ENCODE data around the gene ZNF407. TPM values are rescaled to one million over a fixed set of nuclear protein-coding genes. Genes with fewer than 3 reads are reported as not detected.

The ZNF407 gene
- total RNA-seq, 3 donors from 2014 or later = 13.1 to 13.8 (median 13.4) TPM

DNA sequence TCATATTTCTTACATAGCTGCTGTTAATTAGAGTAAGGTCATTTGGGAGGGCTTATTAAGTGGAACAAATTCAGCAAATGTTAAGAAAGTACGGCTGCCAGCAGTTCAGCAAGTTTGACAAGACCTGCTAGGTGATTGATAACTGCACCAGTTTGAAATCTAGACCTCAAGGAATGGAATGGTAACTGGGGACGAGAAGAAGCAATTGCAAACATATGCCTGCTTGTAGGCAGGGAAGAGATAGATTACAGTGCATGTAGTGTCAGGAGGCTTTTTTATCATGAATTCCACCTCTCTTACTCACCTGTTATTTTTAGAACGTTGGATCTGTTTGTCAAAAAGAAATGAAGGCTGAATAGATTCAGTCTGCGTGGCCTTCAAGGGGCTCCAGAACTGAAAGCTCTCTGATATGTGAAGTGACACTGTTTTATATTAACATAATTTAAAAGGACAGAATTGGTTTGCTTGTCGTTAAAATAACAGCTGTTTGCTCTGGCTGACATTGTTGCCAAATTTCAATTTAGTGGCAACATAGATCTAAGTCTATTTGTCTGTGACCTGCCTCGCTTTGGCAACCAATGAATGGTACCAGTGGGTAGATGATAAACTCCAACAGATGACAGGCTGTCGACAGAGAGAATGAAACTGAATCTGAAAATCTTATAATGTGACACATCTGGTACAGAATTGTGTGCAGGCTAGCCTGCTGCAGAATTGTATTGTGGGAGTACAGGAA is 199.3 kb downstream of the ZNF407 start:
- Mint-ChIP-seq H3K4me1 (ENCODE audit: low read depth) (peaks cover 8% of the 10 kb centered on the region), H3K9me3 (no peaks in the 10 kb centered on the region), H3K27me3 (ENCODE audit: low read depth) (no peaks in the 10 kb centered on the region), H3K4me3 (no peak overlapping the region), H3K36me3 (ENCODE audit: insufficient read depth) (peaks cover 3% of the 10 kb centered on the region)
- ATAC-seq (peak; percentile 94 to 97), DNase-seq (no peak)

DNA sequence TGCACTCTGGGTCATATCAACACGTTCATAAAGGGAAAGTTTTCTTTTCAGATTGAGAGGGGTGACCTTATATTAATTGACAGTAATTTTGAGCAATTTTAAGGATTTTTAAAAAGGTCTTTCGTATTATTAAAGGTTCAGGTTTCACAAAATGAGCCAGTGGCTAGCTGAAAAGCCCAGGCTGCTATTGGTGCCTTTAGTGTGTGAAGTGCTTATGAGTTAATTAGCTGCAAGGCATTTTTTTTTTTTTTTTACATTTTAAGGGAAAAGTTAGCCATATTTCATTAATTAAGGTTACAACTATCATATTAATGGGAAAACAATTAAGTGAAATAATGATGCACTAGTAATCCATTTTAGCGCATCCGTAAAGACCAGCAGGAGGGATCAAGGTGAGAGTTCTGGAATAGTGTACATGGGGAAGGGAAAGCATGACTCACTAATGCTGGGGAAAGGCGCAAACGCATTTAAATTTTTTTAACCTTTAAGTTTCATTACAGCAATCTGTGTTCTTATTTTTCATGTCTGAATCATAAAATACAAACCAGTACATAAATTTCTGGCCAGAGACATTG is 200.0 kb downstream of the ZNF407 start:
- Mint-ChIP-seq H3K4me1 (ENCODE audit: low read depth) (peaks cover 8% of the 10 kb centered on the region), H3K4me3 (no peak overlapping the region), H3K9me3 (no peaks in the 10 kb centered on the region), H3K36me3 (ENCODE audit: insufficient read depth) (peaks cover 3% of the 10 kb centered on the region), H3K27me3 (ENCODE audit: low read depth) (no peaks in the 10 kb centered on the region)
- ATAC-seq = no peak
- DNase-seq = no peak

DNA sequence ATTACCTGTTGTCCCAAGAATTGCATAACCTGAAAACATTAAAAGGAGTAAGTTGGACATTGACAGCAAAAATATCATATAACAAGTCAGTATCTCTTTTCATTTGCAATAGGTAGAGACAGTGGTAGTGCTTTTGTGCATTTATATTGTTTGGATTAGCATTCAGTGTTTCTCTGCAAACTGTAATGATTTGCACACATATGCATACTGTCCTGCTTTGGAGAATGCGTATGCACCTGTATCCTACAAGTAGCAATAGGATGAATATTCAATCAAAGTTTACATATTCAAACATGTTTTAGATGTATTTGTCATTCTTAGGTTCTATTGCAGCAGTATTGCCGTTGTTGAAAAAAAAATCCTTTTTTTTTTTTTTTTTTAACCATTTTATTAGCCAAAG is 201.9 kb downstream of the ZNF407 start:
- Mint-ChIP-seq H3K36me3 (ENCODE audit: insufficient read depth) (peaks cover 3% of the 10 kb centered on the region), H3K27me3 (ENCODE audit: low read depth) (no peaks in the 10 kb centered on the region), H3K4me1 (ENCODE audit: low read depth) (peaks cover 8% of the 10 kb centered on the region), H3K9me3 (no peaks in the 10 kb centered on the region), H3K4me3 (no peak overlapping the region)
- no peak for DNase-seq
- no peak for ATAC-seq

DNA sequence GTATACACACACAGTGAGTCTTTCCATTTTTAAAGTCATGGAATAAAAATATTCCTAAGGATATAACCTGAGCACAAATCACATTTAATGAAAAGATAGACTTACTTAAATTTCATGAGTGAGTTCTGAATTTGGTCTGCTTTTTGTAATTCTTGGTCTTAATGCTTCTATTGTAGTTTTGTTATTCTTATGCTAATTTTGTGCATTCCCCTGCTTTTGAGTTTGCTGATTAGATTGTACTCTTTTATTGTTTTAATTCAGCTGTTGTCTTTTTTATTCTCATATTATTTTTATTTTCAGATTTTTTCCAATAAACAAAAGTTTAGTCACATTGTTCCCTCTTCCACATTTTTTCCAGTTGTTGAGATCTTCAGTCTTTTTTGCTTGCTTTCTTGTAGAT is 202.4 kb downstream of the ZNF407 start:
- no peak for DNase-seq
- H3K4me1 Mint-ChIP-seq (ENCODE audit: low read depth) = peaks cover 8% of the 10 kb centered on the region
- no peaks in the 10 kb centered on the region for H3K27me3 Mint-ChIP-seq (ENCODE audit: low read depth)
- no peak overlapping the region for H3K4me3 Mint-ChIP-seq
- H3K9me3 Mint-ChIP-seq = no peaks in the 10 kb centered on the region
- no peak for ATAC-seq
- peaks cover 5% of the 10 kb centered on the region for H3K36me3 Mint-ChIP-seq (ENCODE audit: insufficient read depth)

DNA sequence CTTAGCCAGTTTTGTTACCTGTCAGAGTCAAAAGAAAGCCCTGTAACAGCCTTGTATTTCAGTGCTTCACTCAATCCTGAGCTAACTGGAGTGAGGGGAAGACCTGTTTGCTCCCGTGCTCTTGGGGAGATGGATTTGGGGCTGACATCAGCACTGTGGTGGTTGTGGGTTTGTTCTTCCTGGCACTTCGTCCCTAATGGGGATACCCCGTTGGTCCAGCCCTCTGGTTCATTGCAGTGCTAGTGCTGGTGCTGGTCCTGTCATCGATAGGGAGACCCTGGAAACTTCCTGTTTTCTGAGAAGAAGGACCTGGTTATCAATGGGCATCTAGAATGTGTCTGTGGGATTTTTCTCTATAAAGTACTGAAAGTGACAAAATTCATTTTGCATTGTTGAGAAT is 205.4 kb downstream of the ZNF407 start:
- Mint-ChIP-seq H3K9me3 (no peaks in the 10 kb centered on the region), H3K4me1 (ENCODE audit: low read depth) (peaks cover 7% of the 10 kb centered on the region), H3K36me3 (ENCODE audit: insufficient read depth) (peaks cover 14% of the 10 kb centered on the region), H3K4me3 (no peak overlapping the region), H3K27me3 (ENCODE audit: low read depth) (no peaks in the 10 kb centered on the region)
- DNase-seq (no peak), ATAC-seq (no peak)

DNA sequence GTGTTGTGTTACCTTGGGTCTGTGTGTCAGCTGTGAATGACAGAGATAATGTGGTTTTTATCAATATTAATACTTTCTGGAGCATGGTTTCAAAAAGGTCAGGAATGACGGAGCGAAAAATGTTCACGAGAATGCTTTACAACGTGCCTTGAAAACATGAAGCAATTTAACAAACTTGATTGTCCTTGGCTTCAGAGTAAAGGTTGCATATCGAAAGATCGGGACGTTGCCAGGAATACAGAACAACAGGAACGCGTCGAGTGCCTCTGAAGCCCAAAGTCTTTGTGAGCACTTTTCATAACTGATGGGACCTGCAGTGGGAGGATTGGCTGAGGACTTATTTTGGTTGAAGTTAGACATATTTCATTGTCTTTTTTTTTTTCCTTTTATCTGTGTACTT is 206.1 kb downstream of the ZNF407 start:
- no peak for ATAC-seq
- H3K27me3 Mint-ChIP-seq (ENCODE audit: low read depth) = no peaks in the 10 kb centered on the region
- H3K36me3 Mint-ChIP-seq (ENCODE audit: insufficient read depth) = peaks cover 14% of the 10 kb centered on the region
- DNase-seq = no peak
- no peaks in the 10 kb centered on the region for H3K9me3 Mint-ChIP-seq
- H3K4me1 Mint-ChIP-seq (ENCODE audit: low read depth) = peaks cover 5% of the 10 kb centered on the region
- H3K4me3 Mint-ChIP-seq = no peak overlapping the region

DNA sequence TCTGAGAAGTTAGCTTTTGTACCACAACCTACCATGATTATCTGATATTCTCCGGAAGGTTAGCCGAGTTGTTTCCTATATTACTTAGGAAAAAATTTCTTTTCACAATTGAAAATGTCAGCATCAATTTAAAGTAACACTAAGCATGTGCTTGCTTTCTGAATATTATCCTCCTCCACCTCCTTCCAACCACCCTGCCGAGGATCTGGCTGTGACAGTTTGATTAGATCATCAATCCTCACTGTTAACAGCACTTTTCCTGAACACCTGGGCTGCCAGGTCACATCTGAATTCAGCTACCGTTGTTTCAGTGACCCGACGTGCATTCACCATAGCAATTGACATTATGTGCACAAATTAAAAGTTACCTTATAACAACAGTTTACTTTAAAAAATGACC is 207.0 kb downstream of the ZNF407 start:
- H3K9me3 Mint-ChIP-seq = no peaks in the 10 kb centered on the region
- ATAC-seq (no peak), DNase-seq (no peak)
- peaks cover 5% of the 10 kb centered on the region for H3K4me1 Mint-ChIP-seq (ENCODE audit: low read depth)
- H3K36me3 Mint-ChIP-seq (ENCODE audit: insufficient read depth) = peaks cover 14% of the 10 kb centered on the region
- H3K27me3 Mint-ChIP-seq (ENCODE audit: low read depth) = no peaks in the 10 kb centered on the region
- H3K4me3 Mint-ChIP-seq = no peak overlapping the region

DNA sequence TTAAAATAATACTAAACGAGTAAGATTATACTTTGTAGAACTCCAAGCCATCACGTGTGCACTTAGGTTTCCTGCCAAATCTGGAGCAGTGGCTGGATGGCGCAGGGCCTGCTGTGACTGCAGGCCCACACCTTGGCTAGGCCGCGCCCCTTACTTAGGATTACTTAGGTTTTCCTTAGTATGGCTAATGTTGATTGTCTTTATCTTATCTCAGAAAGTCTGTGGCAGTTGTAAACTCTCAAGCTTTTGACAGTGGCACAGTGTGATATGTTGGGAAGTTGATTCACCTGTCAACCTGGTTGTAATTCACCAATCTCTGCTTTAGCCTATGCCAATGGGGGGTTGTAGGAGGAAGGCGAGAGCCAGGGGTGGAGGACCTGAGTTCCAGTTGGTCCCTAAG is 208.4 kb downstream of the ZNF407 start:
- no peaks in the 10 kb centered on the region for H3K9me3 Mint-ChIP-seq
- peaks cover 16% of the 10 kb centered on the region for H3K36me3 Mint-ChIP-seq (ENCODE audit: insufficient read depth)
- DNase-seq (no peak), ATAC-seq (no peak)
- no peak overlapping the region for H3K4me3 Mint-ChIP-seq
- no peaks in the 10 kb centered on the region for H3K27me3 Mint-ChIP-seq (ENCODE audit: low read depth)
- peaks cover 5% of the 10 kb centered on the region for H3K4me1 Mint-ChIP-seq (ENCODE audit: low read depth)

DNA sequence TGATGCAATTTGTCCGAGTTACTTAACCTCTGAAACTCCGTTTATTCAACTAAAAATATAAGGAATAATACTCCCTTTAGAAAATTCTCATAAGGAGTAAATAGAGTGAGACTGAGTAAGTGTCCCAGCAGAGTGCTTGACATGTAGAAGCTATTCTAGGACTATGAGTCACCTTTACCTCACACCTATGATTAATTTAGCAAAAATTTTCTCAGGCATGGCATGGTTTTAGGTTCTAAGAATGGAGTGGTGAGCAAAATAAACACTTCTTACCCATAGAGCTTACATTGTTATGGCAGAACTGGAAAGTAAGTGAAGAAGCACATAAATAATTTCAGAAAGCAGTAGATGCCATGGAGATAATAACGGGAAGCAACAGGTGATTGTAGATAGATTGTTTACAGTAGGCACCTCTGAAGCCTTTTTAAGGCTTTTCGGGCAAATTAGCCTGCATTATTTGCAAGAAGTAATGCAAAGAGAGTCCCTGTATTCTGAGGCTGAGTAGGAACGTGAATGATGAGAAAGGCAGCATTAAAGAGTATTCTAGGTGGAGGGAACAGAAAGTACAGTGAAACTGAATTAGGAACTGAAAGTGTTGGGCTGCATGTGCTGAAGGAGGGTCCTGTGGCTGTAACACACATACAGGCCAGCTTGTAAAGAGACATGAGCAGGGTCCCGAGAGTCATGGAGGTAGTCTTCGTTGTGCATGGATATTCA is 209.2 kb downstream of the ZNF407 start:
- Mint-ChIP-seq H3K4me1 (ENCODE audit: low read depth) (peaks cover 5% of the 10 kb centered on the region), H3K4me3 (no peak overlapping the region), H3K9me3 (no peaks in the 10 kb centered on the region), H3K27me3 (ENCODE audit: low read depth) (no peaks in the 10 kb centered on the region), H3K36me3 (ENCODE audit: insufficient read depth) (peaks cover 13% of the 10 kb centered on the region)
- DNase-seq (no peak), ATAC-seq (peak; percentile 80 to 85)

DNA sequence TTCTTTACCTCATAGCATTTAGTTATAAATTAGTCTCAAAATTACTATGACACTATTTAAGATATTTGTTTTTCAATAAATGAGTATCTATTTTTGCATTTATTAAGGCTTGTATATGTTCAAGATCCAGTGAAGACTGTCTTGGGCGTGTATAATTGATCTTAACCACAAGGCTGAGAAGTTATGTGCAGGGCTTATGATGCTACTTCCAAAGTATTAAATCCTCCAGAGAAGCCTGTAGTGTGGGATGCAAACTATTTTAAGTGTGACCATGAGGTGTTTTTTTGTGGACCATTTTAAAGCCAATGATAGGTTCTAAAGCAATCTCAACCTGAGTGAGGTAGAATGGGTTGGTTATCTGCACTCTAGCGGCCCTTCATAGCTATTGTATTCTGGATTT is 219.9 kb downstream of the ZNF407 start:
- no peak for DNase-seq
- H3K9me3 Mint-ChIP-seq = peaks cover 4% of the 10 kb centered on the region
- no peak overlapping the region for H3K4me3 Mint-ChIP-seq
- H3K36me3 Mint-ChIP-seq (ENCODE audit: insufficient read depth) = peaks cover 14% of the 10 kb centered on the region
- peaks cover 3% of the 10 kb centered on the region for H3K4me1 Mint-ChIP-seq (ENCODE audit: low read depth)
- H3K27me3 Mint-ChIP-seq (ENCODE audit: low read depth) = no peaks in the 10 kb centered on the region
- ATAC-seq = no peak

DNA sequence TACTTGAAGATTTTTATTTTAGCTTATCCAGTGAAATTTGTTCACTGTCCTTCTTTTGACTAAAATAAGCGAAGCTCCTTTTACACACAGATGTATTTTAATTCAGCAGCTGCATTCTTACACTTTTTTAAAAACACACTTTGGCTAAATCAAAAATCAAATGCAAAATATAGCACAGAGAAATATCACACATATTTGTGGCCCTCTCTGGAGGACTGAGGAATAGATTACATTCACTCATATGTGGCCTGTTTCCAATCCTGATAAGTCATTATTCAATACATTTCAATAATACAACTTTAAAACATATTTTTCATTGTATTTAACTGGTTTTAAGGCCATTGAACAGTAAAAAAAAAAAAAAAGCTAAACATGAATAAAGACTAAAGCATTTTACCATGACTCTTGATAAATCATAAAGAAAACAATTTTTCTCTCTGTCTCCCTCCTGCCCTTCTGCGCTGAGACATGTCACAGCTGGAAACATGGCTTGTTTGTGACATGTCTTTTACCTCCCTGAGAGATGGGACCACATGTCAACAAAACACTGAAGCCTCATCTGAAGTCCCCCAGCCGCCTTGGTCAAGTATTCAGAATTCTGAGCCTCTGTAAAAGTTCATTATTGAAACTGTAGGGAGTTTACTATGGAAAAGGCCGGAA is 221.0 kb downstream of the ZNF407 start:
- no peak overlapping the region for H3K4me3 Mint-ChIP-seq
- DNase-seq (no peak), ATAC-seq (no peak)
- H3K9me3 Mint-ChIP-seq = peaks cover 4% of the 10 kb centered on the region
- H3K4me1 Mint-ChIP-seq (ENCODE audit: low read depth) = no peaks in the 10 kb centered on the region
- peaks cover 20% of the 10 kb centered on the region for H3K36me3 Mint-ChIP-seq (ENCODE audit: insufficient read depth)
- no peaks in the 10 kb centered on the region for H3K27me3 Mint-ChIP-seq (ENCODE audit: low read depth)

DNA sequence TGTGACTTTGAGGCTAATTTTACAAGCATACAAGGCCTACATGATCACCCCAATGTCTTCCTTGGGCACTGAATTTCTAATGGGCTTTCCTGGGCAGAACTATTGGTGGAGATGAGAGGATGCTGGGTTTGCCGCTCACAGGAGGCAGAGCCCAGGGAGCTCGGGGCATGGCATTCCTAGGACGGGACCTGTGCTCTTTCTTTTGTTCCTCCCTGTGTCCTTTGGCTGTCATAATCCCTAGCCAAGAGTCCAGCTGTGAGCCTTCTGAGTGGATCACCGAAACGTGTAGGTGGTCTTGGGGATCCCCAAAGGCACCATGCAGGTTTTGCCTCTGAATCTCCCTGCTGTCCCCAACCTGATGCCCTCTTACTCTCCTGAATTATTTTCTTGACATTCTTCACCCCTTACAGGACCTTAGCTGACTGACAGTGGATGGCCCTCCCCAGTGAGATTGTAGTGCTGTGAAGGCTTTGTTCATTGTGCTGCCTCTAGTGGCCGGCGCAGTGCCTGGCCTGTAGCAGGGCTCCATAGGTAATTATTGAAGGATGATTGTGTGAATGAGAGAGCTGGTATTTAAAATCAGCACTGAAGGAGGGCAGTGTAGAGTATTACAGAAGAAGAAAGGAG is 221.9 kb downstream of the ZNF407 start:
- H3K9me3 Mint-ChIP-seq = peaks cover 4% of the 10 kb centered on the region
- H3K36me3 Mint-ChIP-seq (ENCODE audit: insufficient read depth) = peaks cover 27% of the 10 kb centered on the region
- no peaks in the 10 kb centered on the region for H3K27me3 Mint-ChIP-seq (ENCODE audit: low read depth)
- no peak for ATAC-seq
- H3K4me3 Mint-ChIP-seq = no peak overlapping the region
- no peak for DNase-seq
- H3K4me1 Mint-ChIP-seq (ENCODE audit: low read depth) = no peaks in the 10 kb centered on the region

DNA sequence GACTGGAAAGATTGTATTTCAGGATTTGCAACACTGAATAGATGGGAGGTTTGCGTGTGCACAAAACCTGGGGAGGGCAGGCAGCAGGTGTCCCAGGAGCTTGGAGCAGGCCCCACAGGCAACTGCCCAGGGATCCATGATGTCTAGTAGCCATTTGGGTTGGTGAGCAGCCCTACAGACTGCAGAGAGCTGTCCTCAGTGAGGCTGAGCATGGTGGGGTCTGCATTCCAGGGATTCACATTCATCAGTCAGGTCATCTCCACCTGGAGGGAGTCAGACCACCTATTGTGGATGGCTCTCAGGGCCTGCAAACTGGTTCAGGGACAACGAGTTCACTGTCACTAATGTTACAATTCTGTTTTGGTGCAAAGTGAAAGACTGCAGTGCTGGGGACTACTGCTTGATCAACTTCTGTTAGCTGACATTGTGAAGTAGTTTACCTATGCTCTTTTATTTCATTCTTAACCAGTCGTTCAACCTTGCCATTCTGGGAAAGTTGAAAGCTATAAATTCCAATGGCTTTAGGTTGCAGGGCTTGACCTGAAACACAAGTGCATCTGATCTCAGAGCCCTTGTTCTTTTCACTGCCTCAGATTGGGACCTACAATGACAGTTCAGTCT is 222.6 kb downstream of the ZNF407 start:
- no peaks in the 10 kb centered on the region for H3K27me3 Mint-ChIP-seq (ENCODE audit: low read depth)
- no peak for ATAC-seq
- H3K4me3 Mint-ChIP-seq = no peak overlapping the region
- no peaks in the 10 kb centered on the region for H3K4me1 Mint-ChIP-seq (ENCODE audit: low read depth)
- peaks cover 27% of the 10 kb centered on the region for H3K36me3 Mint-ChIP-seq (ENCODE audit: insufficient read depth)
- DNase-seq = no peak
- H3K9me3 Mint-ChIP-seq = peaks cover 4% of the 10 kb centered on the region

DNA sequence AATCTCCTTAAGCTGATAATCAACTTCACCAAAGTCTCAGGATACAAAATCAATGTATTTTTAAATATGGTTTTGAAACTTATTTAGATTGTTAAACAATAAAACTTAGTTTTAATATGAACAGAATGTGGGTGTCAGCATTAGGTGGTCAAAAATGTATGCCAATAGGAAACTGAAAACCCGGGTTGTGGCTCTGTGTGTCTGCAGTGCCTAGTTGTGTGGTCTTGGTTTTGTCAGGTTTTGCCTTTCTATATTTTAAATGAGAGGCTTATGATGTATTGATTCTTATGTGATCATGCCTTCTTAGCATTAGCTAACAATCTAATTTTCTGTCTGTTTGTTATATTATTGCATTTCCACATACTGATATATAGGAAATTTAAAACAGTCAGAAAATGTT is 227.8 kb downstream of the ZNF407 start:
- DNase-seq = no peak
- no peaks in the 10 kb centered on the region for H3K27me3 Mint-ChIP-seq (ENCODE audit: low read depth)
- no peak for ATAC-seq
- H3K36me3 Mint-ChIP-seq (ENCODE audit: insufficient read depth) = peaks cover 26% of the 10 kb centered on the region
- H3K4me3 Mint-ChIP-seq = no peak overlapping the region
- H3K9me3 Mint-ChIP-seq = peaks cover 4% of the 10 kb centered on the region
- H3K4me1 Mint-ChIP-seq (ENCODE audit: low read depth) = no peaks in the 10 kb centered on the region
